WTC11 (cell line): ENCODE measurements around the gene ACVR1B. TPM values are rescaled to one million over a fixed set of nuclear protein-coding genes. Genes with fewer than 3 reads are reported as not detected.

Experiments used
- ATAC-seq: fragments of 200-7000 bp; cut with Tn5 transposase; 2 replicates; pipeline ENCODE4 v1.10.0; 2021; ENCODE audit warnings: mild to moderate bottlenecking, moderate library complexity
- CTCF ChIA-PET: fragments of 300-600 bp; sonication (Branson Sonifier 250); formaldehyde crosslinking; loops from one replicate; lab custom pipeline; 2021; ENCODE audit warnings: antibody characterized with exemption; lab: Charles Lee
- POLR2A ChIA-PET: fragments of 350-600 bp; sonication (Branson Sonifier 250); formaldehyde crosslinking; loops from one replicate; lab custom pipeline; 2021; ENCODE audit warnings: antibody characterized with exemption; lab: Charles Lee
- DNase-seq: peaks from one replicate; pipeline ENCODE4 v3.0.0; 2021; ENCODE audit warnings: low spot score
- H3K27ac Mint-ChIP-seq: 2 replicates; pipeline ENCODE4 v1.8.0; 2021; ENCODE audit warnings: mixed read lengths
- H3K27me3 Mint-ChIP-seq: 2 replicates; pipeline ENCODE4 v1.8.0; 2021; ENCODE audit warnings: low read depth, mild to moderate bottlenecking, moderate library complexity, mixed read lengths
- H3K36me3 Mint-ChIP-seq: 2 replicates; pipeline ENCODE4 v1.8.0; 2021; ENCODE audit warnings: mixed read lengths
- H3K4me1 Mint-ChIP-seq: 2 replicates; pipeline ENCODE4 v1.8.0; 2022; ENCODE audit warnings: mixed read lengths
- H3K4me3 Mint-ChIP-seq: 2 replicates; pipeline ENCODE4 v1.8.0; 2021; ENCODE audit warnings: mild to moderate bottlenecking, moderate library complexity, mixed read lengths
- H3K9me3 Mint-ChIP-seq: 2 replicates; pipeline ENCODE4 v1.8.0; 2021; ENCODE audit warnings: mixed read lengths
- ATF2 ChIP-seq: sonication (generic); formaldehyde crosslinking; IDR thresholded peaks from 2 replicates; pipeline ENCODE4 v1.8.1; 2022; ENCODE audit warnings: low read depth, missing genetic modification reagents, borderline replicate concordance
- CREB1 ChIP-seq: sonication (generic); formaldehyde crosslinking; IDR thresholded peaks from 2 replicates; pipeline ENCODE4 v1.8.0; 2023; ENCODE audit warnings: mild to moderate bottlenecking, missing genetic modification reagents
- ERG ChIP-seq: fragments of 250-450 bp; sonication (Bioruptor Pico); IDR thresholded peaks from 2 replicates; pipeline ENCODE4 v1.8.0; 2021; ENCODE audit warnings: mild to moderate bottlenecking
- ESRRA ChIP-seq: sonication (generic); formaldehyde crosslinking; IDR thresholded peaks from 2 replicates; pipeline ENCODE4 v1.8.1; 2022; ENCODE audit warnings: mild to moderate bottlenecking, missing genetic modification reagents, borderline replicate concordance
- ETV6 ChIP-seq: sonication (generic); formaldehyde crosslinking; IDR thresholded peaks from 2 replicates; pipeline ENCODE4 v1.8.1; 2022; ENCODE audit warnings: mild to moderate bottlenecking, missing genetic modification reagents
- FOXK1 ChIP-seq: sonication (generic); formaldehyde crosslinking; IDR thresholded peaks from 2 replicates; pipeline ENCODE4 v1.8.0; 2022; ENCODE audit warnings: mild to moderate bottlenecking, moderate library complexity, missing genetic modification reagents
- FOXP4 ChIP-seq: sonication (generic); formaldehyde crosslinking; IDR thresholded peaks from 2 replicates; pipeline ENCODE4 v1.8.0; 2022; ENCODE audit warnings: mild to moderate bottlenecking, missing genetic modification reagents
- GABPB1 ChIP-seq: sonication (generic); formaldehyde crosslinking; IDR thresholded peaks from 2 replicates; pipeline ENCODE4 v1.8.1; 2023; ENCODE audit warnings: mild to moderate bottlenecking, missing genetic modification reagents
- GRHL2 ChIP-seq: fragments of 250-450 bp; sonication (Bioruptor Pico); IDR thresholded peaks from 2 replicates; pipeline ENCODE4 v1.8.0; 2022; ENCODE audit warnings: mild to moderate bottlenecking, moderate library complexity; ENCODE audit not compliant: insufficient replicate concordance, severe bottlenecking
- HMGA2 ChIP-seq: fragments of 250-450 bp; sonication (Bioruptor Pico); IDR thresholded peaks from 2 replicates; pipeline ENCODE4 v1.4.0; 2021; ENCODE audit warnings: mild to moderate bottlenecking, moderate library complexity
- MYBL2 ChIP-seq: sonication (generic); formaldehyde crosslinking; IDR thresholded peaks from 2 replicates; pipeline ENCODE4 v1.8.1; 2023; ENCODE audit warnings: mild to moderate bottlenecking, moderate library complexity, missing genetic modification reagents
- NFE2L1 ChIP-seq: sonication (generic); formaldehyde crosslinking; IDR thresholded peaks from 2 replicates; pipeline ENCODE4 v1.8.1; 2023; ENCODE audit warnings: missing genetic modification reagents
- NR3C1 ChIP-seq: sonication (generic); formaldehyde crosslinking; conservative IDR thresholded peaks from 2 replicates; pipeline ENCODE4 v1.8.1; 2023; ENCODE audit warnings: low read depth, mild to moderate bottlenecking, missing genetic modification reagents
- PRRX2 ChIP-seq: fragments of 250-450 bp; sonication (Bioruptor Pico); IDR thresholded peaks from 2 replicates; pipeline ENCODE4 v1.8.0; 2021; ENCODE audit warnings: mild to moderate bottlenecking
- RELA ChIP-seq: sonication (generic); formaldehyde crosslinking; IDR thresholded peaks from 2 replicates; pipeline ENCODE4 v1.8.1; 2022; ENCODE audit warnings: missing genetic modification reagents, mild to moderate bottlenecking, borderline replicate concordance
- RORB ChIP-seq: fragments of 250-450 bp; sonication (Bioruptor Pico); IDR thresholded peaks from 2 replicates; pipeline ENCODE4 v1.9.0; 2021; ENCODE audit warnings: mild to moderate bottlenecking
- ZNF416 ChIP-seq: fragments of 250-450 bp; sonication (Bioruptor Pico); IDR thresholded peaks from 2 replicates; pipeline ENCODE4 v1.9.0; 2021; ENCODE audit warnings: mild to moderate bottlenecking, inconsistent platforms
- ZNF512 ChIP-seq: sonication (generic); formaldehyde crosslinking; IDR thresholded peaks from 2 replicates; pipeline ENCODE4 v1.8.1; 2022; ENCODE audit warnings: missing genetic modification reagents, borderline replicate concordance
- ZNF532 ChIP-seq: fragments of 250-450 bp; sonication (Bioruptor Pico); IDR thresholded peaks from 2 replicates; pipeline ENCODE4 v1.9.0; 2021; ENCODE audit warnings: mild to moderate bottlenecking, borderline replicate concordance
- ZNF671 ChIP-seq: fragments of 250-450 bp; sonication (Bioruptor Pico); IDR thresholded peaks from 2 replicates; pipeline ENCODE4 v1.8.0; 2021; ENCODE audit warnings: mild to moderate bottlenecking
- total RNA-seq: library from RNA; stranded (reverse); gene quantifications from 3 replicates; pipeline ENCODE4 v1.2.3, GENCODE V29; 2021

The ACVR1B gene
- total RNA-seq, 1 experiment from 2014 or later, result 24.1 TPM

- no peak for TF ChIP-seq ZNF512
- no peak for TF ChIP-seq ETV6
- no peak for TF ChIP-seq NFE2L1
- no peak for TF ChIP-seq CREB1 (CRISPR knock-in tag)
- no peak for TF ChIP-seq FOXP4
These were observed 2.4 kb downstream of the ACVR1B start (continued) for GRCh38 chr12:51953864-51954263.

- peaks cover 38% of the 10 kb centered on the region for H3K27me3 Mint-ChIP-seq
- no peaks in the 10 kb centered on the region for H3K9me3 Mint-ChIP-seq
- H3K4me1 Mint-ChIP-seq, result peaks cover 23% of the 10 kb centered on the region
- DNase-seq (no peak), ATAC-seq (no peak)
- no peaks in the 10 kb centered on the region for H3K36me3 Mint-ChIP-seq
- ChIA-PET POLR2A (no interaction called here), CTCF (interaction anchor here (0.5 to 1.2 kb wide), 3 partner anchors 16 to 1075 kb away, joined by 3 to 4 read pairs (median 3); no protein-coding TSS in a partner anchor)
- H3K4me3 Mint-ChIP-seq, result no peak overlapping the region
- no peak overlapping the region for H3K27ac Mint-ChIP-seq
- TF ChIP-seq NR3C1 (CRISPR knock-in tag) (no peak), GRHL2 (CRISPR knock-in tag) (no peak), MYBL2 (CRISPR knock-in tag) (no peak), ZNF532 (CRISPR knock-in tag) (no peak), PRRX2 (CRISPR knock-in tag) (no peak), GABPB1 (CRISPR knock-in tag) (no peak), ATF2 (CRISPR knock-in tag) (no peak), CREB1 (CRISPR knock-in tag) (no peak), RORB (CRISPR knock-in tag) (no peak), FOXK1 (CRISPR knock-in tag) (no peak), HMGA2 (CRISPR knock-in tag) (no peak), RELA (no peak), ESRRA (CRISPR knock-in tag) (no peak), ERG (CRISPR knock-in tag) (no peak), ZNF512 (no peak), ZNF416 (CRISPR knock-in tag) (no peak), ZNF671 (CRISPR knock-in tag) (no peak)
These were observed 3.3 kb downstream of the ACVR1B start for GRCh38 chr12:51954561-51955361.
